Ovary (tissue), 3 donors: Measurements from ENCODE around the gene SULT6B1.

ENCODE experiments used
- EP300 ChIP-seq: sonication (generic); formaldehyde crosslinking; IDR thresholded peaks from one replicate; pipeline ENCODE4 v1.6.1; 2017; ENCODE audit warnings: antibody characterized with exemption
- POLR2A ChIP-seq: fragments of 450-650 bp; IDR thresholded peaks from one replicate; pipeline ENCODE4 v1.6.1; 2017; ENCODE audit warnings: antibody characterized with exemption, mild to moderate bottlenecking, moderate library complexity
- TF ChIP-seq, protein P1 (sequence below), 3 donors: fragments of 450-650 bp in 2 of 3; fragments of 200-600 bp in 1 of 3; IDR thresholded peaks; one replicate each; pipeline versions ENCODE4 v1.5.1 to v1.8.0; 2016 to 2022; ENCODE audit warnings: antibody characterized with exemption in 3 of 3, mild to moderate bottlenecking in 1 of 3
- donor health status: DM: no; HTN: no; CAD: no.

DNA sequence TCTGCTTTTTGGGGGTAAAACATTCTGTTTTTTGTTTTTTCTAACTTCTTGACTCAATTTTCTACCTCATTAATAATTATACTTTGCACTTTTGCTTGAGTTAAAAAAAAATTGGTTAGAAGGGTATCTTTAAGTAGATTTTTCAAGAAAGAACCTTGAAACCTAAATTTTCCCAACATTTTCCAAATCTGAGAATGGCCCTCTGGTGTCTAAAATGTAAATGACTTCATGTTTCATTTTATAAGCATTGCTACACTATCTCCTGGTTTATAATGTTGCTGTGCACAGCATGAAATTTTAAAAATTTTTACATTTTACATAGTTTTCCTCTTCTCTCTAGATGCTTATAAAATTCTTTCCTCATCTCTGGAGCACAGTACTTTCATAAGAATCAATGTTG is 45.9 kb downstream of the SULT6B1 start:
- TF ChIP-seq POLR2A (no peak), EP300 (no peak)
- TF ChIP-seq, protein P1, sequence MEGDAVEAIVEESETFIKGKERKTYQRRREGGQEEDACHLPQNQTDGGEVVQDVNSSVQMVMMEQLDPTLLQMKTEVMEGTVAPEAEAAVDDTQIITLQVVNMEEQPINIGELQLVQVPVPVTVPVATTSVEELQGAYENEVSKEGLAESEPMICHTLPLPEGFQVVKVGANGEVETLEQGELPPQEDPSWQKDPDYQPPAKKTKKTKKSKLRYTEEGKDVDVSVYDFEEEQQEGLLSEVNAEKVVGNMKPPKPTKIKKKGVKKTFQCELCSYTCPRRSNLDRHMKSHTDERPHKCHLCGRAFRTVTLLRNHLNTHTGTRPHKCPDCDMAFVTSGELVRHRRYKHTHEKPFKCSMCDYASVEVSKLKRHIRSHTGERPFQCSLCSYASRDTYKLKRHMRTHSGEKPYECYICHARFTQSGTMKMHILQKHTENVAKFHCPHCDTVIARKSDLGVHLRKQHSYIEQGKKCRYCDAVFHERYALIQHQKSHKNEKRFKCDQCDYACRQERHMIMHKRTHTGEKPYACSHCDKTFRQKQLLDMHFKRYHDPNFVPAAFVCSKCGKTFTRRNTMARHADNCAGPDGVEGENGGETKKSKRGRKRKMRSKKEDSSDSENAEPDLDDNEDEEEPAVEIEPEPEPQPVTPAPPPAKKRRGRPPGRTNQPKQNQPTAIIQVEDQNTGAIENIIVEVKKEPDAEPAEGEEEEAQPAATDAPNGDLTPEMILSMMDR (IDR thresholded peaks at IDR 0.05) = no peak
